ENCODE data around the gene GAS2.

GAS2 gene

GRCh38 chr11:22723274-22723673 is 56.9 kb downstream of the GAS2 start:
- 90 to 98% methylated on average over 3 of the region's 3 CpGs for WGBS, 2 experiments
- no peak overlapping the region for H3K27ac ChIP-seq (ENCODE audit: insufficient read depth, low read depth, low read length, poor library complexity, severe bottlenecking)
- no peaks in the 10 kb centered on the region for H3K9me3 ChIP-seq (ENCODE audit: control insufficient read depth, low read length)
- H3K36me3 ChIP-seq (ENCODE audit: control insufficient read depth, insufficient read depth, low read length): no peaks in the 10 kb centered on the region
- H3K27me3 ChIP-seq (ENCODE audit: control insufficient read depth, insufficient read depth, low read length, poor library complexity, severe bottlenecking): no peaks in the 10 kb centered on the region
- H3K4me1 ChIP-seq (ENCODE audit: control insufficient read depth, insufficient read depth, low read length): no peaks in the 10 kb centered on the region
- H3K4me3 ChIP-seq (ENCODE audit: insufficient read depth, low read depth, low read length): no peak overlapping the region

- Histone ChIP-seq H3K9me3 (ENCODE audit: control insufficient read depth, low read length) (no peaks in the 10 kb centered on the region), H3K4me1 (ENCODE audit: control insufficient read depth, insufficient read depth, low read length) (no peaks in the 10 kb centered on the region), H3K27me3 (ENCODE audit: control insufficient read depth, insufficient read depth, low read length, poor library complexity, severe bottlenecking) (no peaks in the 10 kb centered on the region), H3K4me3 (ENCODE audit: insufficient read depth, low read depth, low read length) (no peak overlapping the region), H3K27ac (ENCODE audit: insufficient read depth, low read depth, low read length, poor library complexity, severe bottlenecking) (no peak overlapping the region), H3K36me3 (ENCODE audit: control insufficient read depth, insufficient read depth, low read length) (no peaks in the 10 kb centered on the region)
- WGBS, 2 experiments: 76 to 90% methylated on average over 2 of the region's 3 CpGs
These were observed 58.7 kb downstream of the GAS2 start for GRCh38 chr11:22725079-22725478.

GRCh38 chr11:22728600-22729389 is 62.4 kb downstream of the GAS2 start:
- H3K4me3 ChIP-seq (ENCODE audit: insufficient read depth, low read depth, low read length): no peak overlapping the region
- no peaks in the 10 kb centered on the region for H3K36me3 ChIP-seq (ENCODE audit: control insufficient read depth, insufficient read depth, low read length)
- H3K27ac ChIP-seq (ENCODE audit: insufficient read depth, low read depth, low read length, poor library complexity, severe bottlenecking): no peak overlapping the region
- no peaks in the 10 kb centered on the region for H3K9me3 ChIP-seq (ENCODE audit: control insufficient read depth, low read length)
- WGBS, 2 experiments: 84 to 89% methylated on average over 3 of the region's 3 CpGs
- no peaks in the 10 kb centered on the region for H3K4me1 ChIP-seq (ENCODE audit: control insufficient read depth, insufficient read depth, low read length)
- H3K27me3 ChIP-seq (ENCODE audit: control insufficient read depth, insufficient read depth, low read length, poor library complexity, severe bottlenecking): no peaks in the 10 kb centered on the region

- no peak overlapping the region for H3K4me3 ChIP-seq (ENCODE audit: insufficient read depth, low read depth, low read length)
- no peak overlapping the region for H3K27ac ChIP-seq (ENCODE audit: insufficient read depth, low read depth, low read length, poor library complexity, severe bottlenecking)
- no peaks in the 10 kb centered on the region for H3K4me1 ChIP-seq (ENCODE audit: control insufficient read depth, insufficient read depth, low read length)
- WGBS, 2 experiments: no CpG with 5 or more reads among the region's 1 CpG
- no peaks in the 10 kb centered on the region for H3K36me3 ChIP-seq (ENCODE audit: control insufficient read depth, insufficient read depth, low read length)
- H3K27me3 ChIP-seq (ENCODE audit: control insufficient read depth, insufficient read depth, low read length, poor library complexity, severe bottlenecking): no peaks in the 10 kb centered on the region
- no peaks in the 10 kb centered on the region for H3K9me3 ChIP-seq (ENCODE audit: control insufficient read depth, low read length)
These were observed 63.9 kb downstream of the GAS2 start for GRCh38 chr11:22730319-22730718.

- H3K4me1 ChIP-seq (ENCODE audit: control insufficient read depth, insufficient read depth, low read length): no peaks in the 10 kb centered on the region
- H3K9me3 ChIP-seq (ENCODE audit: control insufficient read depth, low read length): no peaks in the 10 kb centered on the region
- WGBS, 2 experiments: 78 to 100% methylated on average over 2 of the region's 2 CpGs
- H3K27ac ChIP-seq (ENCODE audit: insufficient read depth, low read depth, low read length, poor library complexity, severe bottlenecking): no peak overlapping the region
- no peak overlapping the region for H3K4me3 ChIP-seq (ENCODE audit: insufficient read depth, low read depth, low read length)
- H3K27me3 ChIP-seq (ENCODE audit: control insufficient read depth, insufficient read depth, low read length, poor library complexity, severe bottlenecking): no peaks in the 10 kb centered on the region
- no peaks in the 10 kb centered on the region for H3K36me3 ChIP-seq (ENCODE audit: control insufficient read depth, insufficient read depth, low read length)
These were observed 66.2 kb downstream of the GAS2 start for GRCh38 chr11:22732588-22732987.

GRCh38 chr11:22733475-22734248 is 67.3 kb downstream of the GAS2 start:
- no peaks in the 10 kb centered on the region for H3K9me3 ChIP-seq (ENCODE audit: control insufficient read depth, low read length)
- no peak overlapping the region for H3K4me3 ChIP-seq (ENCODE audit: insufficient read depth, low read depth, low read length)
- H3K4me1 ChIP-seq (ENCODE audit: control insufficient read depth, insufficient read depth, low read length): no peaks in the 10 kb centered on the region
- no peaks in the 10 kb centered on the region for H3K36me3 ChIP-seq (ENCODE audit: control insufficient read depth, insufficient read depth, low read length)
- WGBS, 2 experiments: 67% methylated on average over 1 of the region's 1 CpG; no CpG with 5 or more reads in 1 of the 2 experiments
- H3K27me3 ChIP-seq (ENCODE audit: control insufficient read depth, insufficient read depth, low read length, poor library complexity, severe bottlenecking): no peaks in the 10 kb centered on the region
- no peak overlapping the region for H3K27ac ChIP-seq (ENCODE audit: insufficient read depth, low read depth, low read length, poor library complexity, severe bottlenecking)

GRCh38 chr11:22734628-22735345 is 68.4 kb downstream of the GAS2 start:
- no peak overlapping the region for H3K27ac ChIP-seq (ENCODE audit: insufficient read depth, low read depth, low read length, poor library complexity, severe bottlenecking)
- H3K36me3 ChIP-seq (ENCODE audit: control insufficient read depth, insufficient read depth, low read length): no peaks in the 10 kb centered on the region

GRCh38 chr11:22742157-22742613 is 75.8 kb downstream of the GAS2 start:
- 83 to 88% methylated on average over 1 to 2 of the region's 2 CpGs for WGBS, 2 experiments
- no peak overlapping the region for H3K27ac ChIP-seq (ENCODE audit: insufficient read depth, low read depth, low read length, poor library complexity, severe bottlenecking)
- H3K9me3 ChIP-seq (ENCODE audit: control insufficient read depth, low read length): no peaks in the 10 kb centered on the region
- no peak overlapping the region for H3K4me3 ChIP-seq (ENCODE audit: insufficient read depth, low read depth, low read length)
- H3K27me3 ChIP-seq (ENCODE audit: control insufficient read depth, insufficient read depth, low read length, poor library complexity, severe bottlenecking): no peaks in the 10 kb centered on the region
- no peaks in the 10 kb centered on the region for H3K4me1 ChIP-seq (ENCODE audit: control insufficient read depth, insufficient read depth, low read length)
- no peaks in the 10 kb centered on the region for H3K36me3 ChIP-seq (ENCODE audit: control insufficient read depth, insufficient read depth, low read length)

More at GRCh38 chr11:22734628-22735345, 68.4 kb downstream of the GAS2 start:
- no peak overlapping the region for H3K4me3 ChIP-seq (ENCODE audit: insufficient read depth, low read depth, low read length)
- H3K27me3 ChIP-seq (ENCODE audit: control insufficient read depth, insufficient read depth, low read length, poor library complexity, severe bottlenecking): no peaks in the 10 kb centered on the region
- 91 to 100% methylated on average over 1 of the region's 2 CpGs for WGBS, 2 experiments
- H3K9me3 ChIP-seq (ENCODE audit: control insufficient read depth, low read length): no peaks in the 10 kb centered on the region
- H3K4me1 ChIP-seq (ENCODE audit: control insufficient read depth, insufficient read depth, low read length): no peaks in the 10 kb centered on the region

- Histone ChIP-seq H3K4me3 (ENCODE audit: insufficient read depth, low read depth, low read length) (no peak overlapping the region), H3K4me1 (ENCODE audit: control insufficient read depth, insufficient read depth, low read length) (no peaks in the 10 kb centered on the region), H3K27me3 (ENCODE audit: control insufficient read depth, insufficient read depth, low read length, poor library complexity, severe bottlenecking) (no peaks in the 10 kb centered on the region), H3K36me3 (ENCODE audit: control insufficient read depth, insufficient read depth, low read length) (no peaks in the 10 kb centered on the region), H3K27ac (ENCODE audit: insufficient read depth, low read depth, low read length, poor library complexity, severe bottlenecking) (no peak overlapping the region), H3K9me3 (ENCODE audit: control insufficient read depth, low read length) (no peaks in the 10 kb centered on the region)
- WGBS, 2 experiments: 77 to 90% methylated on average over 2 of the region's 2 CpGs
These were observed 83.1 kb downstream of the GAS2 start for GRCh38 chr11:22749536-22749935.

- Histone ChIP-seq H3K36me3 (ENCODE audit: control insufficient read depth, insufficient read depth, low read length) (no peaks in the 10 kb centered on the region), H3K4me1 (ENCODE audit: control insufficient read depth, insufficient read depth, low read length) (no peaks in the 10 kb centered on the region), H3K27ac (ENCODE audit: insufficient read depth, low read depth, low read length, poor library complexity, severe bottlenecking) (no peak overlapping the region), H3K4me3 (ENCODE audit: insufficient read depth, low read depth, low read length) (no peak overlapping the region), H3K9me3 (ENCODE audit: control insufficient read depth, low read length) (no peaks in the 10 kb centered on the region), H3K27me3 (ENCODE audit: control insufficient read depth, insufficient read depth, low read length, poor library complexity, severe bottlenecking) (no peaks in the 10 kb centered on the region)
- WGBS, 2 experiments: 89% methylated on average over 1 to 3 of the region's 3 CpGs
These were observed 86.5 kb downstream of the GAS2 start for GRCh38 chr11:22752908-22753310.

Measured in ectodermal cell (in vitro differentiated cells).